Spleen (tissue), 11 donors: ENCODE measurements around the gene ANKRD17. TPM values are rescaled to one million over a fixed set of nuclear protein-coding genes. Genes with fewer than 3 reads are reported as not detected.

Experiments used
- DNase-seq: peaks from one replicate; pipeline ENCODE4 v3.0.0-alpha.2; 2020
- H3K27ac ChIP-seq, 8 donors: fragments of 200-600 bp; sonication (generic) in 7 of 8; 1 replicate in 4 of 8; 2 replicates in 4 of 8; pipeline versions ENCODE4 v1.5.0 to v1.8.0; 2016 to 2021; ENCODE audit warnings: inconsistent platforms in 4 of 8, mild to moderate bottlenecking in 4 of 8, moderate library complexity in 1 of 8
- H3K27me3 ChIP-seq, 7 donors: fragments of 200-600 bp; sonication (generic) in 6 of 7; replicated peaks in 1 of 7; 1 replicate in 4 of 7; 2 replicates in 3 of 7; pipeline versions ENCODE4 v1.5.0 to v1.8.0; 2016 to 2021; ENCODE audit warnings: inconsistent platforms in 3 of 7, mild to moderate bottlenecking in 1 of 7
- H3K36me3 ChIP-seq, 6 donors: fragments of 200-600 bp; sonication (generic) in 5 of 6; 1 replicate in 4 of 6; 2 replicates in 2 of 6; pipeline versions ENCODE4 v1.5.0 to v1.8.0; 2016 to 2021; ENCODE audit warnings: inconsistent platforms in 2 of 6
- H3K4me1 ChIP-seq, 6 donors: fragments of 200-600 bp; sonication (generic) in 5 of 6; 1 replicate in 3 of 6; 2 replicates in 3 of 6; pipeline versions ENCODE4 v1.5.0 to v1.8.0; 2016 to 2021; ENCODE audit warnings: inconsistent platforms in 3 of 6
- H3K4me3 ChIP-seq, 8 donors: fragments of 200-600 bp; sonication (generic) in 7 of 8; 1 replicate in 4 of 8; 2 replicates in 4 of 8; pipeline versions ENCODE4 v1.5.0 to v1.8.0; 2016 to 2021; ENCODE audit warnings: inconsistent platforms in 4 of 8, mild to moderate bottlenecking in 4 of 8, moderate library complexity in 2 of 8
- H3K9me3 ChIP-seq, 8 donors: fragments of 200-600 bp; sonication (generic) in 7 of 8; 1 replicate in 4 of 8; 2 replicates in 4 of 8; pipeline versions ENCODE4 v1.5.0 to v1.8.0; 2016 to 2021; ENCODE audit warnings: inconsistent platforms in 4 of 8
- POLR2A ChIP-seq, 3 donors: fragments of 450-650 bp; IDR thresholded peaks; one replicate each; pipeline ENCODE4 v1.5.1; 2017; ENCODE audit warnings: antibody characterized with exemption in 3 of 3, mild to moderate bottlenecking in 1 of 3
- POLR2AphosphoS5 ChIP-seq, 3 donors: sonication (generic); formaldehyde crosslinking; IDR thresholded peaks; one replicate each; pipeline ENCODE4 v1.5.1; 2017; ENCODE audit warnings: antibody characterized with exemption in 3 of 3
- WGBS, 5 donors: extraction: QIAGEN DNeasy Blood & Tissue Kit in 3 of 5; methylation state at CpG; one replicate each; pipeline versions ENCODE4 v1.1.5 to v1.1.7; 2013 to 2018; 5-methylcytosine and 5-hydroxymethylcytosine counted together
- intact Hi-C: fragments of 100-400 bp; cut with DNase I; formaldehyde crosslinking; loops from one replicate; pipeline ENCODE4 v1.15.0; 2023; ENCODE audit warnings: low total_unique reads
- polyA plus RNA-seq, 3 donors: library from polyadenylated mRNA; stranded (reverse); fragments of 200-250 nt; gene quantifications; one replicate each; pipeline ENCODE4 v1.2.1, GENCODE V29; 2013
- total RNA-seq, 7 donors: library from RNA; depleted of rRNA in 3 of 7; stranded (reverse); fragments of >200 nt in 3 of 7; fragmentation: NEBNext Ultra II Directional in 4 of 7; extraction: Animal tissue kit (Norgen Biotek cat#: 25700) in 4 of 7; gene quantifications; one replicate each; pipeline versions ENCODE4 v1.1.0 to v1.2.1, GENCODE V29; 2016 to 2021
- TF ChIP-seq, protein P1 (sequence below), 11 experiments: fragments of 200-600 bp in 7 of 11; fragments of 450-650 bp in 4 of 11; sonication (generic) in 4 of 11; IDR thresholded peaks in 8 of 11; conservative IDR thresholded peaks in 3 of 11; 1 replicate in 7 of 11; 2 replicates in 4 of 11; pipeline versions ENCODE4 v1.4.0 to v1.8.0; 2016 to 2021; ENCODE audit warnings: antibody characterized with exemption in 11 of 11, inconsistent platforms in 4 of 11, mild to moderate bottlenecking in 1 of 11
- donor health status: healthy with polysubstance abuse.
- donor health status: DM: no; HTN: no; CAD: no; lungs with moderate emphysema.
- donor health status: DM: no; HTN: no; CAD: no.
- donor health status: Bipolar disorder and iron deficiency.
- donor health status: healthy.
- donor health status: DM: no; HTN: no; CAD: no.
- donor health status: DM: yes; HTN: yes; CAD: no.

Gene ANKRD17
- total and polyA plus RNA-seq, 10 donors: 7.1 to 71.5 (median 60.0) TPM

DNA sequence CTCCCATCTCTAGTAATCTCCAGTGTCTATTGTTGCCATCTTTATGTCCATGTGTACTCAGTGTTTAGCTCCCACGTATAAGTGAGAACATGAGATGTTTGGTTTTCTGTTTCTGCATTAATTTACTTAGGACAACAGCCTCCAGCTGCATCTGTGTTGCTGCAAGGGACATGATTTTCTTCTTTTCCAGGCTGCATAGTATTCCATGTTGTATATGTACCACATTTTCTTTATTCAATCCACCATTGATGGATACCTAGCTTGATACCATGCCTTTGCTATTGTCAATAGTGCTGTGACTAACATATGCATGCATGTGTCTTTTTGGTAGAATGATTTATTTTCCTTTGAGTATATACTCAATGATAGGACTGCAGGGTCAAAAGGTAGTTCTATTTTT, 18.6 kb upstream of the ANKRD17 start:
- H3K9me3 ChIP-seq: peaks cover 0 to 24% (median 19%) of the 10 kb centered on the region in 8 donors
- H3K4me1 ChIP-seq: no peaks in the 10 kb centered on the region
- intact Hi-C loops: no loop called here
- H3K27ac ChIP-seq: no peak overlapping the region
- no peak for DNase-seq
- 89 to 100% (median 94%) methylated on average over 1 of the region's 1 CpG for WGBS, 5 donors
- TF ChIP-seq, protein P1, sequence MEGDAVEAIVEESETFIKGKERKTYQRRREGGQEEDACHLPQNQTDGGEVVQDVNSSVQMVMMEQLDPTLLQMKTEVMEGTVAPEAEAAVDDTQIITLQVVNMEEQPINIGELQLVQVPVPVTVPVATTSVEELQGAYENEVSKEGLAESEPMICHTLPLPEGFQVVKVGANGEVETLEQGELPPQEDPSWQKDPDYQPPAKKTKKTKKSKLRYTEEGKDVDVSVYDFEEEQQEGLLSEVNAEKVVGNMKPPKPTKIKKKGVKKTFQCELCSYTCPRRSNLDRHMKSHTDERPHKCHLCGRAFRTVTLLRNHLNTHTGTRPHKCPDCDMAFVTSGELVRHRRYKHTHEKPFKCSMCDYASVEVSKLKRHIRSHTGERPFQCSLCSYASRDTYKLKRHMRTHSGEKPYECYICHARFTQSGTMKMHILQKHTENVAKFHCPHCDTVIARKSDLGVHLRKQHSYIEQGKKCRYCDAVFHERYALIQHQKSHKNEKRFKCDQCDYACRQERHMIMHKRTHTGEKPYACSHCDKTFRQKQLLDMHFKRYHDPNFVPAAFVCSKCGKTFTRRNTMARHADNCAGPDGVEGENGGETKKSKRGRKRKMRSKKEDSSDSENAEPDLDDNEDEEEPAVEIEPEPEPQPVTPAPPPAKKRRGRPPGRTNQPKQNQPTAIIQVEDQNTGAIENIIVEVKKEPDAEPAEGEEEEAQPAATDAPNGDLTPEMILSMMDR (IDR thresholded peaks at IDR 0.05 in 8 of 11, conservative IDR thresholded peaks at IDR 0.05 in 3 of 11): no peak
- no peak for TF ChIP-seq POLR2A (IDR thresholded peaks at IDR 0.05)
- H3K4me3 ChIP-seq: no peak overlapping the region
- peaks cover 0 to 18% (median 3%) of the 10 kb centered on the region in 6 donors for H3K36me3 ChIP-seq
- H3K27me3 ChIP-seq: no peaks in the 10 kb centered on the region

DNA sequence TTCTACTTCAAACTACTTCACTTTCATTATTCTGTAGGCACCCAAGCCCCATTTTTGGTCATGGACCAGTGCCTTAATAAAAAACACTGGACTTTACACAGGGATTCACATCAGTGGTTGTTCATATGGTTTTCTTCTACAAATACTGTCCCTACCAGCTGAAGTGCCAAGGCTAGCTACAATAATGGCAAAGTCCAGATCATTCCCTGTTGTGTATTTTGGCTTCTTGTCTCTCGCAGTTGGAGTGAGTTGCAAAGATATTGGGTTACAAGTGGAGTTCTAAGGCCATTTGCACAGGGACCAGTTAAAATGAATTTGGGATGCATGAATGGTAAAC, 16.7 kb upstream of the ANKRD17 start:
- intact Hi-C loops: no loop called here
- H3K27me3 ChIP-seq: no peaks in the 10 kb centered on the region
- no peak for TF ChIP-seq POLR2AphosphoS5 (IDR thresholded peaks at IDR 0.05)
- TF ChIP-seq POLR2A (IDR thresholded peaks at IDR 0.05): no peak
- TF ChIP-seq, protein P1 (IDR thresholded peaks at IDR 0.05 in 8 of 11, conservative IDR thresholded peaks at IDR 0.05 in 3 of 11): no peak

DNA sequence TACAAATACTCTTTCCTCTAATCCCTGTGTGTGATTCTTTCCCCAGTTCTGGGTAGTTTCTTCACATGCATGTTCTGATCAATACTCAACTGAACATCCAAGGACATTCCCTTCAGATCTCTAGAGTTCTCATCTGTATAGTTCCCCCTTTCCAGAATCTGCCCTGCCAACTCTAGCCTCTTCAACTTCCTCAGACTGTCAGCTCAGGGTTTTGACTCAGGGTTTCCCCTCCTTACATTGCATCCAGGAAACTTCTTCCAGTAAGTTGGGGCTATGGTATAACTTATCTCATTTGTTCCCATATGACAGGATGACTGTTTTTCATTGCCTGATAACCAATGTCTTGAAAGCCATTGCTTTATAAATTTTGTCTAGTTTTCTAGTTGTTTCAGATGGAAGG, 14.2 kb upstream of the ANKRD17 start:
- Histone ChIP-seq H3K27ac (no peak overlapping the region), H3K36me3 (peaks cover 0 to 8% (median 0%) of the 10 kb centered on the region in 6 donors), H3K27me3 (no peaks in the 10 kb centered on the region), H3K4me1 (no peaks in the 10 kb centered on the region), H3K9me3 (peaks cover 0 to 10% (median 8%) of the 10 kb centered on the region in 8 donors), H3K4me3 (no peak overlapping the region)
- intact Hi-C loops: no loop called here
- no peak for DNase-seq
- TF ChIP-seq POLR2AphosphoS5 (IDR thresholded peaks at IDR 0.05): no peak
- TF ChIP-seq, protein P1 (IDR thresholded peaks at IDR 0.05 in 8 of 11, conservative IDR thresholded peaks at IDR 0.05 in 3 of 11): no peak
- no peak for TF ChIP-seq POLR2A (IDR thresholded peaks at IDR 0.05)

More for the DNA sequence above, 16.7 kb upstream of the ANKRD17 start:
- Histone ChIP-seq H3K4me3 (no peak overlapping the region), H3K36me3 (peaks cover 0 to 9% (median 0%) of the 10 kb centered on the region in 6 donors), H3K9me3 (peaks cover 0 to 24% (median 19%) of the 10 kb centered on the region in 8 donors), H3K27ac (no peak overlapping the region), H3K4me1 (no peaks in the 10 kb centered on the region)
- no peak for DNase-seq
- 85 to 95% (median 91%) methylated on average over 1 of the region's 1 CpG for WGBS, 5 donors

- WGBS, 5 donors: 74 to 90% (median 84%) methylated on average over 2 of the region's 2 CpGs
- TF ChIP-seq POLR2AphosphoS5 (IDR thresholded peaks at IDR 0.05): no peak
- no peak for TF ChIP-seq POLR2A (IDR thresholded peaks at IDR 0.05)
- TF ChIP-seq, protein P1 (IDR thresholded peaks at IDR 0.05 in 8 of 11, conservative IDR thresholded peaks at IDR 0.05 in 3 of 11): no peak
- H3K27me3 ChIP-seq: no peaks in the 10 kb centered on the region
- H3K9me3 ChIP-seq: no peaks in the 10 kb centered on the region
- intact Hi-C loops: no loop called here
- H3K4me3 ChIP-seq: no peak overlapping the region
- H3K27ac ChIP-seq: no peak overlapping the region
- H3K4me1 ChIP-seq: peaks cover 0 to 5% (median 0%) of the 10 kb centered on the region in 6 donors
- H3K36me3 ChIP-seq: peaks cover 0 to 4% (median 0%) of the 10 kb centered on the region in 6 donors
- no peak for DNase-seq
Observed at GRCh38 chr4:73267050-73267449, 8.5 kb upstream of the ANKRD17 start.
